GM12878 (cell line): ENCODE measurements around the gene TMEM192. TPM values are rescaled to one million over a fixed set of nuclear protein-coding genes. Genes with fewer than 3 reads are reported as not detected.
A peak's percentile ranks its signal among the peaks of the same experiment; 100 is the strongest.

Source experiments
- BCLAF1 ChIP-seq: fragments of 450-650 bp; IDR thresholded peaks from 2 replicates; pipeline ENCODE4 v1.6.1; 2017; ENCODE audit warnings: antibody characterized with exemption, mild to moderate bottlenecking, moderate library complexity
- DPF2 ChIP-seq: fragments of 450-650 bp; IDR thresholded peaks from 2 replicates; pipeline ENCODE4 v1.6.1; 2017; ENCODE audit warnings: mild to moderate bottlenecking
- EED ChIP-seq: sonication (generic); IDR thresholded peaks from 2 replicates; pipeline ENCODE4 v1.6.1; 2016; ENCODE audit warnings: antibody characterized with exemption, low read depth
- GABPA ChIP-seq: IDR thresholded peaks from 2 replicates; pipeline ENCODE4 v1.6.1; 2014; ENCODE audit warnings: antibody characterized with exemption, low read depth, mild to moderate bottlenecking, inconsistent platforms
- MEF2A ChIP-seq: IDR thresholded peaks from 2 replicates; pipeline ENCODE4 v1.6.1; 2011; ENCODE audit warnings: low read depth, mild to moderate bottlenecking, low read length, moderate library complexity; ENCODE audit not compliant: insufficient read depth
- MYC ChIP-seq: IDR thresholded peaks from 2 replicates; pipeline ENCODE4 v1.6.1; 2011; ENCODE audit warnings: mild to moderate bottlenecking, low read length, moderate library complexity, inconsistent platforms; ENCODE audit not compliant: insufficient read depth, insufficient replicate concordance, insufficient read length, severe bottlenecking
- NKRF ChIP-seq: fragments of 450-650 bp; conservative IDR thresholded peaks from 2 replicates; pipeline ENCODE4 v1.6.1; 2017; ENCODE audit warnings: mild to moderate bottlenecking, moderate library complexity
- NR2F1 ChIP-seq: fragments of 450-650 bp; conservative IDR thresholded peaks from 2 replicates; pipeline ENCODE4 v1.6.1; 2017; ENCODE audit warnings: mild to moderate bottlenecking
- NRF1 ChIP-seq: conservative IDR thresholded peaks from 2 replicates; pipeline ENCODE4 v1.6.1; 2011; ENCODE audit warnings: mild to moderate bottlenecking, low read depth, low read length, improper control_type of control experiment
- SIX5 ChIP-seq: IDR thresholded peaks from 2 replicates; pipeline ENCODE4 v1.6.1; 2011; ENCODE audit warnings: mild to moderate bottlenecking, low read depth, low read length, moderate library complexity; ENCODE audit not compliant: severe bottlenecking
- SUPT20H ChIP-seq: IDR thresholded peaks from 2 replicates; pipeline ENCODE4 v1.6.1; 2011; ENCODE audit warnings: low read depth, mild to moderate bottlenecking, low read length, moderate library complexity, borderline replicate concordance; ENCODE audit not compliant: control insufficient read depth
- TBL1XR1 ChIP-seq: IDR thresholded peaks from 2 replicates; pipeline ENCODE4 v1.6.1; 2012; ENCODE audit warnings: low read depth, low read length, improper control_type of control experiment
- TCF7 ChIP-seq: IDR thresholded peaks from 2 replicates; pipeline ENCODE4 v1.6.1; 2014; ENCODE audit warnings: antibody characterized with exemption, borderline replicate concordance
- ZNF24 ChIP-seq: fragments of 450-650 bp; IDR thresholded peaks from 2 replicates; pipeline ENCODE4 v1.6.1; 2017; ENCODE audit warnings: antibody characterized with exemption, mild to moderate bottlenecking
- polyA plus RNA-seq, 11 experiments: library from polyadenylated mRNA; depleted of rRNA in 4 of 11; unstranded in 6 of 11; stranded (reverse) in 5 of 11; fragments of >200 nt; fragmentation: Nextera tagmentation in 4 of 11; fragmentation: Illumina TruSeq in 1 of 11; extraction: Ambion mirVana in 4 of 11; extraction: Trizol in 1 of 11; gene quantifications; 1 replicate in 1 of 11; 2 replicates in 10 of 11; pipeline versions ENCODE4 v1.2.1 to v1.2.3, GENCODE V29; 2011 to 2016; ENCODE audit warnings: inconsistent platforms in 2 of 11, missing spikeins in 2 of 11, low read depth in 1 of 11
- total RNA-seq, 4 experiments: library from RNA; depleted of rRNA in 3 of 4; stranded (reverse); fragments of >200 nt in 3 of 4; fragmentation: Illumina TruSeq in 1 of 4; extraction: Trizol in 1 of 4; gene quantifications; 2 replicates each; pipeline versions ENCODE4 v1.2.1 to v1.2.3, GENCODE V29; 2013 to 2021
- TF ChIP-seq, protein P1 (sequence below): IDR thresholded peaks from 2 replicates; pipeline ENCODE4 v1.6.1; 2012; ENCODE audit warnings: low read length, inconsistent platforms
- TF ChIP-seq, protein P2 (sequence below): fragments of 450-650 bp; IDR thresholded peaks from 2 replicates; pipeline ENCODE4 v1.6.1; 2017; ENCODE audit warnings: mild to moderate bottlenecking, moderate library complexity

Gene TMEM192
- total and polyA plus RNA-seq, 10 of the 15 experiments (the other 5 are each of a cell fraction or from before 2014, with no cell fraction given): 1.8 to 16.0 (median 10.0) TPM

DNA sequence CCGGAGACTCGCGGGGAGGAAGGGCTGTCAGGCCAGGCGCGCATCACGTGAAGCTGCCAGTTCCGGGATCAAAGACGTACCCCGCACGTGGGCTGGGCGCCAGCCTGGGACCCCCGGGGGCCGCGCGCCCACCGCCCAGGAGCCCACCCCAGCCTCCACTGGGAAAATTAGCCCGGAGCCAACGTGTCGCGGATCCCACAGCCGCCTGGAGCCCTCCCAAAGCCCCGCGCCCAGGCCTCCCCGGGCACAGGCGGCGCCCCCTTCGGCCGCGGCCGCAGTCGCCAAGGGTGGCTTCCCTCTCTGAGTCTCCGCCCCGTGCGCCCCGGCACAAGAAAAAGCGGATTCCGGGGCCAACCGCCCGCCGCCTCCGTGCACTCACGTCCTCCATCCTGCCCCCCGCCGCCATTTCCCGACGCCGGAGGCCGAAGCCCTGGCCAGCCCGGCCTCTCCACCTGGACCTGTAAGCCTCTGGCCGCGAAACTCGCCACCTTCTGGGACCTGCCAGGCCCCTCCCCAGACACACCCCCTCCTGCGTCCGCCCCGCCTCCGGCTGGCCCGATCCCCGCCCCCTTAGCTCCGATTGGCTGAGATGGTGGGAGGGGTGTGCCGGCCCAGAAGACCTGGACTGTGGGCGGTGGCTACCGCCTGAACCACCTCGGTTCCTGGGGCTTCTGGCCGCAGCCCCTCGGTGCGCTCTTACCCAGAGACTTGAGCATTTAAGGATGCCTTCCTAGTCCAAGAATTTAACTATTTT lies at the start of gene TMEM192 (continued):
- TF ChIP-seq NRF1 (no peak), ZNF24 (no peak), SIX5 (peak; percentile 27), NKRF (peak; percentile 98), EED (no peak), BCLAF1 (no peak), TBL1XR1 (no peak), TCF7 (no peak), NR2F1 (peak; percentile 82), DPF2 (peak; percentile 79), SUPT20H (no peak), MEF2A (no peak), MYC (peak; percentile 88), GABPA (peak; percentile 83)
- TF ChIP-seq, protein P1, sequence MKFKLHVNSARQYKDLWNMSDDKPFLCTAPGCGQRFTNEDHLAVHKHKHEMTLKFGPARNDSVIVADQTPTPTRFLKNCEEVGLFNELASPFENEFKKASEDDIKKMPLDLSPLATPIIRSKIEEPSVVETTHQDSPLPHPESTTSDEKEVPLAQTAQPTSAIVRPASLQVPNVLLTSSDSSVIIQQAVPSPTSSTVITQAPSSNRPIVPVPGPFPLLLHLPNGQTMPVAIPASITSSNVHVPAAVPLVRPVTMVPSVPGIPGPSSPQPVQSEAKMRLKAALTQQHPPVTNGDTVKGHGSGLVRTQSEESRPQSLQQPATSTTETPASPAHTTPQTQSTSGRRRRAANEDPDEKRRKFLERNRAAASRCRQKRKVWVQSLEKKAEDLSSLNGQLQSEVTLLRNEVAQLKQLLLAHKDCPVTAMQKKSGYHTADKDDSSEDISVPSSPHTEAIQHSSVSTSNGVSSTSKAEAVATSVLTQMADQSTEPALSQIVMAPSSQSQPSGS: no peak
- TF ChIP-seq, protein P2, sequence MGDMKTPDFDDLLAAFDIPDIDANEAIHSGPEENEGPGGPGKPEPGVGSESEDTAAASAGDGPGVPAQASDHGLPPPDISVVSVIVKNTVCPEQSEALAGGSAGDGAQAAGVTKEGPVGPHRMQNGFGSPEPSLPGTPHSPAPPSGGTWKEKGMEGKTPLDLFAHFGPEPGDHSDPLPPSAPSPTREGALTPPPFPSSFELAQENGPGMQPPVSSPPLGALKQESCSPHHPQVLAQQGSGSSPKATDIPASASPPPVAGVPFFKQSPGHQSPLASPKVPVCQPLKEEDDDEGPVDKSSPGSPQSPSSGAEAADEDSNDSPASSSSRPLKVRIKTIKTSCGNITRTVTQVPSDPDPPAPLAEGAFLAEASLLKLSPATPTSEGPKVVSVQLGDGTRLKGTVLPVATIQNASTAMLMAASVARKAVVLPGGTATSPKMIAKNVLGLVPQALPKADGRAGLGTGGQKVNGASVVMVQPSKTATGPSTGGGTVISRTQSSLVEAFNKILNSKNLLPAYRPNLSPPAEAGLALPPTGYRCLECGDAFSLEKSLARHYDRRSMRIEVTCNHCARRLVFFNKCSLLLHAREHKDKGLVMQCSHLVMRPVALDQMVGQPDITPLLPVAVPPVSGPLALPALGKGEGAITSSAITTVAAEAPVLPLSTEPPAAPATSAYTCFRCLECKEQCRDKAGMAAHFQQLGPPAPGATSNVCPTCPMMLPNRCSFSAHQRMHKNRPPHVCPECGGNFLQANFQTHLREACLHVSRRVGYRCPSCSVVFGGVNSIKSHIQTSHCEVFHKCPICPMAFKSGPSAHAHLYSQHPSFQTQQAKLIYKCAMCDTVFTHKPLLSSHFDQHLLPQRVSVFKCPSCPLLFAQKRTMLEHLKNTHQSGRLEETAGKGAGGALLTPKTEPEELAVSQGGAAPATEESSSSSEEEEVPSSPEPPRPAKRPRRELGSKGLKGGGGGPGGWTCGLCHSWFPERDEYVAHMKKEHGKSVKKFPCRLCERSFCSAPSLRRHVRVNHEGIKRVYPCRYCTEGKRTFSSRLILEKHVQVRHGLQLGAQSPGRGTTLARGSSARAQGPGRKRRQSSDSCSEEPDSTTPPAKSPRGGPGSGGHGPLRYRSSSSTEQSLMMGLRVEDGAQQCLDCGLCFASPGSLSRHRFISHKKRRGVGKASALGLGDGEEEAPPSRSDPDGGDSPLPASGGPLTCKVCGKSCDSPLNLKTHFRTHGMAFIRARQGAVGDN: 0 out of 2 replicates have a peak, but pooled peaks have one; percentile 59
